AG04449 (cell line): ENCODE data around the gene OR10S1.
"Not testable (repeated sequence)": the region's sequence is repeated elsewhere in the genome, so short reads cannot be mapped to it uniquely, and the experiment has no call there.

Source experiments
- CTCF ChIA-PET: fragments of 350-600 bp; formaldehyde crosslinking; extraction: SDS; loops from one replicate; lab custom pipeline; 2021; ENCODE audit warnings: antibody characterized with exemption; lab: Yijun Ruan, JAX
- POLR2A ChIA-PET: fragments of 400-600, 350-600 bp; formaldehyde crosslinking; extraction: SDS; loops from one replicate; lab custom pipeline; 2020; ENCODE audit warnings: antibody characterized with exemption, inconsistent platforms; lab: Yijun Ruan, JAX
- DNase-seq: peaks from one replicate; pipeline ENCODE4 v3.0.0-alpha.2; 2010; ENCODE audit warnings: low read depth, low spot score
- H3K4me3 ChIP-seq: 2 replicates; pipeline ENCODE4 v1.5.1; 2011; ENCODE audit warnings: low read depth, mild to moderate bottlenecking, control low read depth, low read length
- CTCF ChIP-seq: IDR thresholded peaks from one replicate; pipeline ENCODE4 v1.5.1; 2011; ENCODE audit warnings: mild to moderate bottlenecking, moderate library complexity, low read length, control low read depth, inconsistent platforms; ENCODE audit not compliant: insufficient read depth; ENCODE audit errors: missing control alignments

Gene OR10S1

GRCh38 chr11:123977731-123978347 is at the start of gene OR10S1:
Gene OR10S1 (minus strand): TSS chr11:123977781. CDS start chr11:123977664, 117 bp downstream.
- no peak within 1 kb of the TSS for H3K4me3 ChIP-seq
- no peak for DNase-seq
- ChIA-PET CTCF (no interaction called here), POLR2A (no interaction called here)
- TF ChIP-seq CTCF = no peak

- no peak for DNase-seq
- TF ChIP-seq CTCF = no peak
- H3K4me3 ChIP-seq = no peak within 1 kb of the TSS
- CTCF ChIA-PET = no interaction called here
- POLR2A ChIA-PET = no interaction called here
Measured at GRCh38 chr11:124026498-124026897, 48.9 kb upstream of the OR10S1 start, which contains the start of gene OR10G8. Gene OR10G8 (plus strand): TSS chr11:124026798. CDS start chr11:124029623, 2,825 bp downstream.

- POLR2A ChIA-PET, DNase-seq, CTCF ChIA-PET, H3K4me3 ChIP-seq: not testable (repeated sequence)
Measured at GRCh38 chr11:124015837-124016236, 38.3 kb upstream of the OR10S1 start.

- ChIA-PET POLR2A (no interaction called here), CTCF (no interaction called here)
- DNase-seq = no peak
- TF ChIP-seq CTCF = no peak
- no peak within 1 kb of the TSS for H3K4me3 ChIP-seq
Measured at GRCh38 chr11:124012697-124013096, 35.1 kb upstream of the OR10S1 start, which contains the start of gene OR10G4. Gene OR10G4 (plus strand): TSS chr11:124012997. CDS start chr11:124015575, 2,578 bp downstream.

GRCh38 chr11:123995119-123995518 is 17.5 kb upstream of the OR10S1 start, which contains the start of gene OR10G6:
Gene OR10G6 (minus strand): TSS chr11:123995161. CDS start chr11:123995161, 0 bp downstream.
- CTCF ChIA-PET = no interaction called here
- TF ChIP-seq CTCF = no peak
- POLR2A ChIA-PET = no interaction called here

GRCh38 chr11:123979311-123979710 is 1.7 kb upstream of the OR10S1 start:
- TF ChIP-seq CTCF = no peak
- POLR2A ChIA-PET = no interaction called here
- CTCF ChIA-PET = no interaction called here

More at GRCh38 chr11:123995119-123995518, 17.5 kb upstream of the OR10S1 start, which contains the start of gene OR10G6:
- no peak for DNase-seq
- H3K4me3 ChIP-seq = no peak within 1 kb of the TSS

More at GRCh38 chr11:123979311-123979710, 1.7 kb upstream of the OR10S1 start:
- H3K4me3 ChIP-seq = no peak overlapping the region
- no peak for DNase-seq
